WERI-Rb-1 (cell line): ENCODE results near the gene MICAL3.
"Not testable (repeated sequence)": the region's sequence is repeated elsewhere in the genome, so short reads cannot be mapped to it uniquely, and the experiment has no call there.

Experiments used
- DNase-seq: peaks from one replicate; pipeline ENCODE4 v3.0.0-alpha.2; 2020
- H3K27ac ChIP-seq: fragments of 250-450 bp; sonication (Bioruptor Pico); 2 replicates; pipeline ENCODE4 v1.5.1; 2020; ENCODE audit warnings: mild to moderate bottlenecking, moderate library complexity
- H3K27me3 ChIP-seq: fragments of 250-450 bp; sonication (Bioruptor Pico); 2 replicates; pipeline ENCODE4 v1.5.1; 2021; ENCODE audit warnings: mild to moderate bottlenecking, low read depth, moderate library complexity; ENCODE audit not compliant: insufficient read depth, severe bottlenecking
- H3K36me3 ChIP-seq: fragments of 250-450 bp; sonication (Bioruptor Pico); 2 replicates; pipeline ENCODE4 v1.5.1; 2020; ENCODE audit warnings: mild to moderate bottlenecking, moderate library complexity
- H3K4me3 ChIP-seq: 2 replicates; pipeline ENCODE4 v1.5.1; 2011; ENCODE audit warnings: low read depth, mild to moderate bottlenecking, control low read depth, low read length
- H3K9me3 ChIP-seq: fragments of 250-450 bp; sonication (Bioruptor Pico); 2 replicates; pipeline ENCODE4 v1.5.1; 2021; ENCODE audit warnings: mild to moderate bottlenecking, moderate library complexity; ENCODE audit not compliant: severe bottlenecking
- CTCF ChIP-seq: IDR thresholded peaks from 2 replicates; pipeline ENCODE4 v1.5.1; 2011; ENCODE audit warnings: low read depth, mild to moderate bottlenecking, control low read depth, inconsistent platforms, low read length

MICAL3 gene

GRCh38 chr22:18024276-18024939, at the start of gene MICAL3:
TSS of gene MICAL3 (minus strand) at chr22:18024561. CDS start at chr22:17906812, 117,749 bp downstream.
- H3K27ac ChIP-seq: peak within 1 kb of the TSS; percentile 55
- H3K4me3 ChIP-seq: peak within 1 kb of the TSS; percentile 47
- peak; percentile 60 for DNase-seq
- peak; percentile 76 for TF ChIP-seq CTCF
- H3K9me3 ChIP-seq: no peaks in the 10 kb centered on the region
- no peaks in the 10 kb centered on the region for H3K27me3 ChIP-seq
- H3K36me3 ChIP-seq: no peaks in the 10 kb centered on the region

GRCh38 chr22:18073927-18074326, 49.6 kb upstream of the MICAL3 start:
- DNase-seq, H3K27me3 ChIP-seq, H3K27ac ChIP-seq, H3K4me3 ChIP-seq, H3K36me3 ChIP-seq, H3K9me3 ChIP-seq: not testable (repeated sequence)

GRCh38 chr22:18073467-18073866, 49.1 kb upstream of the MICAL3 start:
- H3K27me3 ChIP-seq: no peaks in the 10 kb centered on the region
- H3K4me3 ChIP-seq: no peak overlapping the region
- DNase-seq: no peak
- H3K36me3 ChIP-seq: no peaks in the 10 kb centered on the region
- no peaks in the 10 kb centered on the region for H3K9me3 ChIP-seq
- H3K27ac ChIP-seq: no peak overlapping the region
- TF ChIP-seq CTCF: no peak

- Histone ChIP-seq H3K36me3 (no peaks in the 10 kb centered on the region), H3K27me3 (no peaks in the 10 kb centered on the region), H3K27ac (no peak overlapping the region), H3K4me3 (no peak overlapping the region), H3K9me3 (no peaks in the 10 kb centered on the region)
- no peak for TF ChIP-seq CTCF
- DNase-seq: no peak
These were observed 47.6 kb upstream of the MICAL3 start for GRCh38 chr22:18071968-18072310.

GRCh38 chr22:18071307-18071967, 47.1 kb upstream of the MICAL3 start:
- not testable (repeated sequence) for H3K4me3 ChIP-seq, H3K27ac ChIP-seq, H3K36me3 ChIP-seq, H3K9me3 ChIP-seq, DNase-seq, H3K27me3 ChIP-seq

- no peaks in the 10 kb centered on the region for H3K27me3 ChIP-seq
- no peaks in the 10 kb centered on the region for H3K9me3 ChIP-seq
- DNase-seq: no peak
- TF ChIP-seq CTCF: peak; percentile 41; the same call in 1 of the 2 replicates
- no peaks in the 10 kb centered on the region for H3K36me3 ChIP-seq
- H3K4me3 ChIP-seq: no peak overlapping the region
- no peak overlapping the region for H3K27ac ChIP-seq
These were observed 46.4 kb upstream of the MICAL3 start for GRCh38 chr22:18070556-18071306.
